Measurements from ENCODE around the gene EIF4ENIF1.

- no peak for TF ChIP-seq POLR2A (IDR thresholded peaks at IDR 0.05)
- TF ChIP-seq CTCF (IDR thresholded peaks at IDR 0.05), result no peak
These were observed 7.7 kb upstream of the EIF4ENIF1 start for GRCh38 chr22:31497148-31497938.
